Activated CD8-positive, alpha-beta memory T cell treated with anti-CD3 and anti-CD28 coated beads for 48 hours (primary cell): Measurements from ENCODE around the gene CNDP2.
"Not testable (repeated sequence)": the region's sequence is repeated elsewhere in the genome, so short reads cannot be mapped to it uniquely, and the experiment has no call there.

Experiments used
- DNase-seq, 3 experiments: peaks; one replicate each; pipeline ENCODE4 v3.0.0-alpha.2; 2020; ENCODE audit warnings: low read depth in 2 of 3, low spot score in 2 of 3

Gene CNDP2

GRCh38 chr18:74500372-74500771 lies 4.2 kb downstream of the CNDP2 start:
- DNase-seq: no peak

- not testable (repeated sequence) for DNase-seq
Observed at GRCh38 chr18:74500774-74501173, 4.6 kb downstream of the CNDP2 start.

DNA sequence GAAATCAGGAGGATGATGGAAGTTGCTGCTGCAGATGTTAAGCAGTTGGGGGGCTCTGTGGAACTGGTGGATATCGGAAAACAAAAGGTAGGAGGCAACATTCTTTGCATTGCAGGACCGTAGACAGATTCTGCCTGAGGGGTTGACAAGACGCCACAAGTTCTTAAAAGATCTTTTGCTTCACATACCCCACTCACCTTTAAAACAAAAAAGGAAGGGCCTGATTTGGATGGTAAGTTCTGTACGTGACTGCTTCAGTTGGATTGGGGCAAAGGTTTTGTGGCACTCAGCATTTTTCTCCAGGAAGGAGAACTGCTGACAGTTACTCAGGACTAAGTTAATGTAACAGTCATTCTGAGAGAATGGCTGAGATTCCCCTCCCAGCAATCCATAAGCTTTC lies 5.2 kb downstream of the CNDP2 start:
- DNase-seq: no peak

GRCh38 chr18:74503137-74503536 lies 7.0 kb downstream of the CNDP2 start:
- no peak for DNase-seq

- no peak for DNase-seq
Observed at GRCh38 chr18:74505776-74506175, 9.6 kb downstream of the CNDP2 start.

DNA sequence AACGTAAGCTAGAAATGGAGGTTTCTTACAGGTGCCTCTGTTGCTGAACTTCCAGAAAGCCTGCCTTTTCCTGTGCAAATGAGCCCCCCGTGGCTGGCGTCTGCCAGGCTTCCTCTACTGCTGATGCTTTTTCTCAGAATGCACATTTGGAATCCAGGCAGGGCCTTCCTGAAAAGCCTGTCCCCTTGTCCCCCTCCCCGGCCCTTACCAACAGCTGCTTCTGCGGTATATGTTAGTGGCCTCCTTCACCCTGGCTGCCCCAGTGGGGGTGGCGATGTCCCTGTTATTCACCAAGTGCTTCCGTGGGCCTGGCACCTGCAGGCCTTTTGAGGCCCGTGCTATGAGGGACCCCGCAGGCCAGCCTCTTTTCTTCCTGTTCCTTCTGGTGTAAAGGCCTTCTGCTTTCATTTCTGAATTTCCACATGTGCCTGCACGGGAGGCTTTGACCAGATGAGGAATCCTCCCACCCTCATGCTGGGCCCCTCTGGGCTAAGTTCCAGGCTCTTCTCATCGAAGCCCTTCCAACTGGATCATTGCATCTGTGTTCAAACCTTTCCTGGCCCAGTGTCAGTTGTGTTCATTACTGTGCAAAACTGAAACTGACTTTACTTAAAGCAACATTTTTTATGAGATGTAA lies 10.4 kb downstream of the CNDP2 start:
- DNase-seq: no peak

DNA sequence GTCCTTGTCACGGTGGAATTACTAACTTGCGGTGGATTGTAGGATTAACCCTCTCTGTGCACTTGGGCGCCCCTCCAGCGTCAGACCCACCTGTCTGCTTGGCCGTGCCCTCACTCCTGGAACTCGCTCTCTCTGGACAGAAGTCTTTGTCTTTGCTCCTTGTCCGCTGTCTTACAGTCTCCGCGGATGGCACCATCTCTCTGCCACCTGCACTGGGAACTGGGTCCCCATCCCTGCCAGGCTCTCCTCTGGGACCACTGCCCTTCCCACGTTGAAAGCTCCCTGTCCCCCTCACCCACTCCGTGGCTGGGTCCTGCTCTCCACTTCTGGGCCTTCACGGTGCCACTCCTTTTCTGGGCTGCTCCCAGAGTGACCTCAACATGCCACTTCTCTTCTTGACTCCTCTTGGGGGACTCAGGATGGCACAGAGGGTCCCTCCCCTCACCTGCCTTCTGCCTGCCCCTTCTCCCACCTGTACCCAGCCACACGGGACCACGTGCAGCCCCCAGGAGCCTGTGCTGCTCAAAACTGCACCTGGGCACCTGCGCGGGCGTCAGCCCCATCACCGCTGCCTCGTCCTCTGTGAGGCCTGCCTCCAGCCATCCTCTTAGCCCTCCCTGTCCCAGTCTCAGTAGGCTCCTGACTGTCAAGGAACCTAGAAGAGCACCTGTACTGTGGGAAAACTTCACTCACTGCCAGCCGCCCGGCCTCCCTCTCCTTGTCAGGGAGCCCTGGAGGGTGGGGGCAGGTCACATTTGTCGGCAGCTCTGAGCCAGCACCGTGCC lies 11.1 kb downstream of the CNDP2 start:
- DNase-seq: no peak

DNA sequence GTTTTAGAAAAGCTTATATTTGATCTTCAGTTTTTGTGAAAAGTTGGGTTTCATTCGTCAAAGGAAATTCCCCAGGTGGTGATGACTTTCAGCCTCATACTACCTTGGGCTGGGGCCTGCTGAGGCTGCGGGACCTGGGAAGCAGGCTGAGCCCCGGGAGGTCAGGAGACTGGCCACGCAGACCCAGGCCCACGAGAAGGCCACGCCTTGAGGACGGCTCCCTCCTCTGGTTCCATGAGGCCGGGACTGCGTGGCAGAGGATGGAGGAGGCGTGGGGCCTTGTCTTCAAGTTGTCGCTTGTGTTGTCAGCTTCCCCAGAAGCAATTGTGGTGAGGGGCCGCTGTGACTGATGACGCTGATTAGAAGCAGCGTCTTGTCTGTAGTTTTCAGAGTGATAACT lies 11.8 kb downstream of the CNDP2 start:
- no peak for DNase-seq

DNA sequence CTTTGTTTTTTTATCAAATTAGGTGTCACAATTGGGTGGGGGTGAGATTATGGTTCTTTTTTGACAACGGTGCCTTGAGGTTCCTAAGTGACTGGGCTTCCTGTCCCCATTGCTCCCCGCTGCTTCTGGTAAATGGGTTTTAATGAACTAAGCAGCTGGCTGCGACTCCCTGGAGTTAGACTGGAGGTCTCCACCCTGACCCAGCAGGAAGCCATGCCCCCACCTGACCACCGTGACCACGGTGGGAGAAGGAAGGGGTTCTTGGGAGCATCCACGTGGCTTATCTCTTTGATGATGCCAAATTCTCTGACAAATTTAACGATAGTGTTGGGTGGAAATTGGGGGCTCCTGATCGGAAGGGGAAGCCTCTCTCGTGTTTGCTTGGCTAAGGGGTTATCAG lies 12.2 kb downstream of the CNDP2 start:
- no peak for DNase-seq

GRCh38 chr18:74508821-74509225 lies 12.7 kb downstream of the CNDP2 start:
- DNase-seq: no peak

GRCh38 chr18:74509856-74510769 lies 13.9 kb downstream of the CNDP2 start:
- DNase-seq: no peak

GRCh38 chr18:74510770-74511095 lies 14.6 kb downstream of the CNDP2 start:
- DNase-seq: no peak

- DNase-seq: no peak
Observed at GRCh38 chr18:74511823-74512222, 15.7 kb downstream of the CNDP2 start.

- no peak for DNase-seq
Observed at GRCh38 chr18:74512321-74513053, 16.3 kb downstream of the CNDP2 start.

DNA sequence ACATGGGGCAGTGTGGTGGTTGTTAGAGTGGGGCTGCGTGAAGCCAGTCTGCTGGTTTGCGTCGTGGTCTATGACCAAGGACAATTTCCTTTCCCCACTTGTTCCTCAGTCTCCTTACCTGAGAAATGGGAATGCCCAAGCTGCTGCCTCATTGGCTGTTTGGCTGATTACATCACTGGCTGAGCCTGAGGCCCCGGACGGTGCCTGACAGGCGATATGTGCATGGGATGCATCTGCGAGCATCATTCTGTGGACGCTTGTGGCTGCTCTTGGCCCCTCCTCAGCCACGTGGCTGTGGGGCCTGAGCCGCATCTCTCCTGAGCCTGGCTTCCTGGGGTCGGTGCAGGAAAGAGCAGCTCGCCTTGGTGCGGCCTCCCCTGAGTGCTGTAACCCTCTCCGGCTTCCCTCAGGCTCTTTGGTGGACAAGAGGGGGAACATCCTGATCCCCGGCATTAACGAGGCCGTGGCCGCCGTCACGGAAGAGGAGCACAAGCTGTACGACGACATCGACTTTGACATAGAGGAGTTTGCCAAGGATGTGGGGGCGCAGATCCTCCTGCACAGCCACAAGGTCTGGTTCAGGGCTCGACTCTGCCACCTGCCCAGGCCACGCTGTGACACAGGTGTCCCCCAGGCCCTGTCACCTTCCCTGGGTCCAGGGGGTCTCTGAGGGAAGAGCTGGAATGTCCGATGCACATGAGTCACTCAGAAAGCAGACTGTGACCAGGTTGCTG lies 17.2 kb downstream of the CNDP2 start:
- no peak for DNase-seq

- DNase-seq: no peak
Observed at GRCh38 chr18:74513883-74514205, 17.7 kb downstream of the CNDP2 start.

GRCh38 chr18:74514860-74515495 lies 18.8 kb downstream of the CNDP2 start:
- no peak for DNase-seq

DNA sequence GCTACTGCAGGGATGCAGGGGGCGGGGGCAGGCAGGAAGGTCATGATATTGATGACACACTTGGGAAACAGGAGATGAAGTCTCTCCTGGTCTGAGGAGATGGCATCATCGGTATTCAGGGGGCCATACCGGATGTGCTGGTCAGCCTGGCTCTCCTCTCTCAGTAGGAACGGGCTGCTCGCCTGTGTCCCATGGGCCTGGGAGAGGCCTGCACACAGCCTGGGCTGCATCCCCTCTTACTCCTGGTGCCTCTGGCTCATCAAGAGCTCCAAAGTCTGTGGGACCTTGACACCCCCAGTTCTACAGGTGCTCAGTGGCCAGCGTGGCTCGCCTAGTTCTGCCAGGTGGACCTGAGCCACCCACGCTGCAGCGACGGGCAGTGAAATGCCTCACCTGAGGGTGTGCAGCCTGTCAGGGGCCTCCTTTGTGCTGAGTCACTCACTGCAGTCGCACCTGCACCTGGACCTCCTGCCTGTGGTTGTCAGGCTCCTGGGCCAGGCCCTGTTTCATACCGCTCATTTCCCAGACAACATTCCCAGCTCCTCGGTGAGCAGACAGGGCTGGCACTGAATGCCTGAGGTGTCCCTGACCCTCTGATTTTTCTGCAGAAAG lies 19.6 kb downstream of the CNDP2 start:
- DNase-seq: no peak

DNA sequence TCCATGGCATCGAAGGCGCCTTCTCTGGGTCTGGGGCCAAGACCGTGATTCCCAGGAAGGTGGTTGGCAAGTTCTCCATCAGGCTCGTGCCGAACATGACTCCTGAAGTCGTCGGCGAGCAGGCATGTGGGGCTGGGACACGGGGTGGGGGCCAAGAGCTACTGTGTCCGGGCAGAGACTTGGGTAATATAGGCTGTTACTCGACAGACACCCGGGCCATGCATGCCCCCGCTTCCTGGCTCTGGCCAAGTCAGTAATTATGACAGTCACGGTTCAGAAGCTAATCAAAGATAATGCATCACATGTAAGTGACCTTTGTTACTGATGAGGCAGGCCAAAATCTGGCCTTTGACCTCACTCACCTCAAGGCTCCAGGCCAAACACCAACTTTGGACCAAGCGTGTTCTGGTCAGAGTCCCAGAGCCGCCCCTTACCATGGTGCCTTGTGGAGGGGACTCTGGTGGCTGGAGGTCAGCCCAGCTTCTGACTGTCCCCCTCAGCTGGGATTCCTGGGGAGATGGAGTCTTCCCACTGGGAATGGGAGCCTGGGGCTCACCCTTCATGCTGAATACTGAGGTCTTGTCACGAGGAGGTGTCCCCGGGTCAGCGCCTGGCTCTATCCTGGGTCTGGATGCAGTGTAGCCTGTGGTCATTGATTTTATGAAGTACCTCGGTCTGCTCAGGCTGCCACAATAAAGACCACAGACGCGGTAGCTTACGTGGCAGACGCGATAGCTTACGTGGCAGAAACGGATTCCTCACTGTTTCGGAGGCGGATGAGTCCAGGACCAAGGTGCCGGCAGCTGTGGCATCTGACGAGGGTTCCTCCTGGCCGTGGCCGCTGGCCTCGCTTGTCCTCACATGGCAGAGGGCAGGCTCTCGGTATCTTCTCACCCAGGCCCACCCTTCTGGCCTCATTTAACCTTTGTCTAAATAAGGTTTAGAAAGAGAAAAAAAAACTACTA lies 20.4 kb downstream of the CNDP2 start:
- no peak for DNase-seq
